HG03064 (cell line): ENCODE measurements around the gene CNTN1.

Source experiments
- ATAC-seq: cut with Tn5 transposase; IDR thresholded peaks from one replicate; pipeline ENCODE4 v1.9.1; 2021; ENCODE audit warnings: low read depth; ENCODE audit not compliant: unreplicated experiment

CNTN1 gene

DNA sequence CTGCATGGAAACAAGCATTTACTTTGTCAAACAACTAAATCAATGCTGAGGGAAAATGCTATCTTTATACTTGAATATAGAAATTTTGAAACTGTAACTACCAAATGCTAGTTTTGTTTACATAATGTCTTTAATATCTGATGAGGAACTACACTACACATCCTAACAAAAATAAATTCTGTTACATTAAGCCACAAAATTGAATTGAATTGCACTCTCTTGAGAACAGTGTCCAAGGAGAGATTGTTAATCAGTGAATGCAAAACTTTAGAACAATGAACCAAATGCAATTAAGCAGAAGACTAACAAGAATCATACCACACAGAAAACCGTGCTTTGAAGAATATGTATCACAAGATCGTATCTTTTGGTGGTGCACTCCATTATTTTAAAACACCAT is 141.6 kb downstream of the CNTN1 start:
- no peak for ATAC-seq

DNA sequence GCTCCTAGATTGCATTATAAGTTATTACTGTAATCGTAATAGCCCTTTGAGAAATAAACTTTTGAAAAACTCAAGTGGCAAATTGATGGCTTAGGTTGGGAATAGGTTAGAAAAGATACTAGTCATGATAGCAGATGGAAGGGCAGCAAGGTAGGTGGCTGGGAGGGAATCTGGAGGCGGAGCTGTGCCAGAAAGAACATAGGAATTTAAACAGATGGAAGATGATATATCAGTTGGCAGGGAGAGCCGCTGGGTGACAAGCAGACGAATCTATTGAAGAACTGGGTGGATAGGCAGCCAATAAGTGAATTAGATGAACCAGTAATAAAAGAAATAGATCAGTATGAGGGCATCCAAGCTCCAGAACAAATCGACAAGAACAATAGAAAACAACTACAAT is 142.1 kb downstream of the CNTN1 start:
- no peak for ATAC-seq

DNA sequence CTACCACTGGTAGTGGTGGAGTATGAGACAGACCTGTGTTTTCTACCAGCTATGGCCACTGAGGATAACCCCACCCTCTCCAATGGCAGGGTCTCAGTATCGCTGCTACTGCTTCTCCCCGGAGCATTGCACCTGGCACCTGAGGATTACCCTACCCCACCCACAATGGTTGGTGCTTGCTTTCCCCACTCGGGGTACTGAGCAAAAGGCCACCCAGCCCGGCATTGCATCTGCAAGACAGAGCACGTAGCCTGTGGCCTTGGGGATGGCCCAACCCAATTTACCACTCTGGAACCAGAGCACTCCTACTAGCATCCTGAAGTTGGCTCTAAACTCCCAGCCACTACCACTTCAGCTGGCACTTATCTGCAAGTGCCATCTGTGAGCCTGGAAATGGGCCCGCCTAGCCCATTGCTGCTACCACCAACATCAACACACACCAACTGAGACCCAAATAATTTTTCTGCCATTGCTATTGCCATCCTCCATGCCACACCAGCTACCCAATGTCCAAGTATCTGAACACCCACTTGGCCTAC is 145.7 kb downstream of the CNTN1 start:
- ATAC-seq, result no peak

DNA sequence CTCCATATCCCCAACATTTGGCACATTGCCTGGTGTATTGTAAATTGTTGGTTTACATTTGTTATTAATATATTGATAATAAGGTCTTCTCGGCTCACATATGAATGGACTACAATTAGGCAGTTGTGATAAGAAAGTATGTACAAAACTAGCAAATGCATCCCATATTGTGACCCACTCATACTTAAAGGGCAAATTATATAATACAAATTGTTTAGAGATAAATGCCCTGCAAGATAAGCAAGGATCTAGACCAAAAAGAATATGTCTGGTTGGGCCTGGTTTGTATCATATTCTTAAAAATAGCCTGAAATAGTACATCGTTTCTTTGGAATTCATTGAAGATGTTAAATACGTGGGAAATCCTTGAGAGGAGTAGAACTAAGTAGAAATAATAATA is 151.3 kb downstream of the CNTN1 start:
- ATAC-seq, result no peak

DNA sequence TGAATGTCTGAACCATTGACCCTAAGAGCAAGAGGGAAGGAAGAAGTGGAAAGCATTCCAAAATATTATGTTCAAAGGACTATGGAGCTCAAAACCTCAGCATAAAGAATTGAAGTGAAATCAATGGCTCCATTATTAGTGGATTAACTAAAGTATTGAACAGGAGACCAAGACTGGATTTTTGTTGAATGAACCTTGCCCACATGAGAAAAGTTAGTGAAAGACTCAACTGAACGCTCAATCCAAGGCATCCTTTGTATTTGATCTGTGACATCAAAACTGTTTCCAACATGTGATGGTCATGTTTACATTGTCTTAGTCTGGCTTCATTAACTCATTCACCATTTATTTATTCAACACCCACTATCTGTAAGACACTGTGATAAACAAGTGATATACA is 161.0 kb downstream of the CNTN1 start:
- ATAC-seq, result no peak

DNA sequence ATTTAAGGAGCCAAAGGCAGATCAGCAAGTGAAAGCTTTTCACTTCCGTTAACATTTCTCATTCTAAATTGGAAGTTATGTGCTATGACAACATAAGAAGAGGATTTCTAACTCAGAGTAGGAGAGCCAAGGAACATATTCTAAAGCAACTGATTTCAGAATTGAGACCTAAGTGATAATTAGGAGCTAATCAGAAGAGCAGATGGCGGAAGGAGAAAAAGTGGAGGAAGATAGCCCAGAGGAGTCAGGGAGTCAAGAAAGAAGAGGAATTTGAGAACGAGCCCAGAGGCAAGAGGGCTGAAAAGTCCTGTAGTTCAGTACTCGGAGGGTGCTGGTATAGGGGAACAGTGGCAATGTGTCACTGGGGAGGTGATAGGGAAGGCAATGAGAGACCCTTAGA is 162.4 kb downstream of the CNTN1 start:
- no peak for ATAC-seq

- ATAC-seq, result no peak
Measured at GRCh38 chr12:40864891-40865290, 172.7 kb downstream of the CNTN1 start.

GRCh38 chr12:40870981-40871380 is 178.7 kb downstream of the CNTN1 start:
- ATAC-seq, result no peak

DNA sequence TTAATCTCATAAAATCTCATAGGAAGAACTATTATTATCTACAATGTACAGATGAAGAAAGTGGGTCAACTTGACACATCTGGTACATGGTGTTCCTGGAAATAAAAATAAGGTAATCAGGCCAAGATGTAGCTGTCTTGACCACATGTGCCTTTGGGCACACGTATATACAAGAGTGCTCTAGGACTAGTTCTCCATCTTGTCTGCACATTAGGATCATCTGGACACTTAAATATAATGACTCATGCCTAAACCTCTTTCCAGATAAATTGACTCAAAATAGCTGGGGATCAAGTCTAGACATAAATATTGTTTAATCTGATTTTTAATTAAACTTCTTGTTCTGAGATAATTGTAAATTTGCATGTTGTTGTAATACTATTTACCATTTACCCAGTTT is 182.6 kb downstream of the CNTN1 start:
- no peak for ATAC-seq

DNA sequence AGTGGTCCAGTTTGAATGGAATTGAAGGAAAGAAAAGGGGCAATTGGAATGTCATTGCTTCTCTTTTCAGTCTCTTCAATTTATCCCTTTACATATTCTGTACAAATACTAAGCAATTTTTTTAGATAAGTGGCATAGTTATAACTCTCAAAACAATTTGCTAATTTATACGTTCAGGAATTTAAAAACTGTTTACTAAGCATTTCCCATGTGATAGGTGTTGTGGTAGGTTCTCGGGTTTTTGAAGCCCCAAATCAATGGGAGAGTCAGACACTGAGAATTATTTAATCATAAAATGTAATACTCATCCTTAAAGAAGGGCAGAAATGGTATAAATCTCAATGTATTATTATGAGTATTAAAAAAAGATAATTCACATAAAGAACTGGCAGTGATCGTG is 197.1 kb downstream of the CNTN1 start:
- no peak for ATAC-seq

GRCh38 chr12:40892528-40892927 is 200.3 kb downstream of the CNTN1 start:
- no peak for ATAC-seq

- ATAC-seq, result no peak
Measured at GRCh38 chr12:40898505-40898904, 206.3 kb downstream of the CNTN1 start.

GRCh38 chr12:40903040-40903439 is 210.8 kb downstream of the CNTN1 start:
- no peak for ATAC-seq

DNA sequence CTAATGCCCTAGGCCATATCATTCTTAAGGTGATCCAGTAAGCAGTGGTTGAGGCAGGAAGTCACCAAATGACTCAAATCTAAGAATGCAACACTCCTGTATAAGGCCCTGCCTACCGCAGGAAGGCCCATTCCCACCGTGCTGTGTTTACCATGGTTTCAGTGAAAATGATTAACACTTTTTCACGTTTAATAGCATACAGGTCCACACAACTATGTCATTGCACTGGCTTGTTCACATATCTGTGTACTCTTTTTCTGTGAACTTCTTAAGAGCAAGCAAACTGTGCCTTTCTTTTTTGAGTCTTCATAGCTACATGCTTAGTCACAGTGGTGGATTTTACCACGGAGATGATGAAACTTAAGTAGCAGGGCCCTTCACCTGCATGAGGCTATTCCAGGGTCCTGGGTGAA is 214.9 kb downstream of the CNTN1 start:
- peak; percentile 91 for ATAC-seq

GRCh38 chr12:40911676-40912075 is 219.4 kb downstream of the CNTN1 start:
- ATAC-seq, result no peak

DNA sequence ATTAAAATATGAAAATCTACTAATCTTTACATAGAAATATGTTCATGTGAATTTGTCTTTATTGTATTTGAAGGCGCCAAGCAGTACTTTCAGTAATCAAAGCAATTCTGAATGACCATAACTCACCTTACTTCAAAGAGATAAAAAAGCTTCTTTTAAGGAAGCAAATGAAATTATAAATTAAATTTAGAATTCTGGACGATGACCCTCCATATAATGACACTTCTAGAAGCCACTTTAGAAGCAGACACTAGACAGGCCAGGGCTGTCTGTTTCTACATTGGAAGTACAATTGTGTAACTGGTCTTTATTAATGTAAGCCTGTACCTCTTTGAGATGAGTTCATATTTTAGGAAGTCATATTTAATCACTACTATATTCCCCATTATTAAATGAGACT is 222.9 kb downstream of the CNTN1 start:
- ATAC-seq, result no peak

DNA sequence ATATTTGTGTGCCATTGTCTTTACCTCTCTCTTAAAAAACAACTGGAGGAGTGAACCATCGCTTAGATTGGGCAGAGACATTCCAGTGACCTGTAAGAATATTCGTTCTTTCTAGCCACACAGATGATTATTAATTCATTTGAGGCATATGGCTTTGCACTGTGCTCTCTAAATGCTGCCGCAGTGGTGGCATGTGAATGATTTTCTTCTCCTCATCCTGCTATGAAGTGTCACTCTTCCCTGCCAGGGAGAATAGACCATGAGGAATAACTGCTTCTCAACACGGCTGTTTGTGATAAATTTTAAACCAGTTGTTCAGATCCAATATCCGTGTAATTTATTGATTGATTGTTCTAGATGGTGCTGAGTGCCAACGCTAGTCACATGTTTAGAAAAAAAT is 225.3 kb downstream of the CNTN1 start:
- no peak for ATAC-seq

- no peak for ATAC-seq
Measured at GRCh38 chr12:40921563-40922163, 229.4 kb downstream of the CNTN1 start.

- ATAC-seq, result no peak
Measured at GRCh38 chr12:40937891-40938290, 245.7 kb downstream of the CNTN1 start.

DNA sequence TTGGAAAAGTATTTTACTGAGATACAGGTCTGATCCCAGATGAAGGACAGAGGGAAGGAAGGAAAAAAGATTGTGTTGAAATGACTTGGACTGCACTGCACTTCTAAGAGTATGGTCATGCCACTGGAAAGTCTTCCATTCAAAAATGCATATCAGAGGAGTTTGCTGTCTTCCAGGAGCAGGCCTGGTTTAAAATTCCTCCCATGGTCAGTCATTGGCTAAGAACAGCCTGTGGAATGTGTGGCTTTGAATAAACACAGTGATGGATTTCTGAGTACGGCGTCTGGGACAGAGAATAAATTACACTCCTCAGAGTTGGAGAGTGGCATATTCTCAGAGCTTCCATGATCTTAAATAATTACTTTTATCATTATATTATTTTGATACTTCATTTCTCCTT is 250.1 kb downstream of the CNTN1 start:
- ATAC-seq, result no peak

DNA sequence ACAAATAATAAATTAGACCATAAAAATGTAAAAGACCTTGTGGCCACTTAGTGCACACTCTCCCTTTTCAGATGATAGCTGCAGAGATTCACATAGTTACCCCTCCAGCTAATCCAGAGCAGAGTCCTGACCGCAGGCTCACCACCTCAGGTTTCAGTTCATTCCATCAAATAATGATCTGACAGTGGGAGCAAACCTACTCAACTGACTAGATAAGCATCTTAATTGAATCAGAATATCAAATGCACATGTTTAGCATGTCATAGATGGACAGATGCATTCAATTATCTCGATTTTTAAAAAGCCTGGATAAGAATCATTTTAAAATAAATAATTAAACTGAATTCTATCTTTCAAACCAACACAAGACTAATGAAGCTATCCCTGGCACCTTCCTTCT is 253.5 kb downstream of the CNTN1 start:
- ATAC-seq, result no peak

GRCh38 chr12:40946612-40947194 is 254.5 kb downstream of the CNTN1 start:
- ATAC-seq, result no peak

DNA sequence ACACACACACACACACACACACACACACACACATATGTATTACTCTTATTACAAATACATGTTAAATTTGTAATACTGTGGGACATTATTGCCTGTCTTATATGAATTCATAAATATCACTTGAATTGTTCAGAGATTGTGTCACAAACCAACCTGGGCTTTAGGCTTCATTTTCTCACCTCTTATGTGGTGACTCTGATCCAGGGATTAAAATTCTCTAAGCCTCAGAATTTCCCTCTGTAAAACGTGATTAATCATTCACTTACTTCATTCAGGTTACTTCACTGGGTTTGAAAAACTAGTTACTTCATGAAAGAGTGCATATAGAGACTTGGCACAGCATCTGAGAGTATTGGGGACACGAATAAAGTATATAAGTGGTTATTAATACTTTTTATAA is 255.6 kb downstream of the CNTN1 start:
- no peak for ATAC-seq
